ENCODE data around the gene ERBB3. TPM values are rescaled to one million over a fixed set of nuclear protein-coding genes. Genes with fewer than 3 reads are reported as not detected.

The ERBB3 gene
- total RNA-seq, 2 donors from 2014 or later = 1.1 to 3.2 TPM

DNA sequence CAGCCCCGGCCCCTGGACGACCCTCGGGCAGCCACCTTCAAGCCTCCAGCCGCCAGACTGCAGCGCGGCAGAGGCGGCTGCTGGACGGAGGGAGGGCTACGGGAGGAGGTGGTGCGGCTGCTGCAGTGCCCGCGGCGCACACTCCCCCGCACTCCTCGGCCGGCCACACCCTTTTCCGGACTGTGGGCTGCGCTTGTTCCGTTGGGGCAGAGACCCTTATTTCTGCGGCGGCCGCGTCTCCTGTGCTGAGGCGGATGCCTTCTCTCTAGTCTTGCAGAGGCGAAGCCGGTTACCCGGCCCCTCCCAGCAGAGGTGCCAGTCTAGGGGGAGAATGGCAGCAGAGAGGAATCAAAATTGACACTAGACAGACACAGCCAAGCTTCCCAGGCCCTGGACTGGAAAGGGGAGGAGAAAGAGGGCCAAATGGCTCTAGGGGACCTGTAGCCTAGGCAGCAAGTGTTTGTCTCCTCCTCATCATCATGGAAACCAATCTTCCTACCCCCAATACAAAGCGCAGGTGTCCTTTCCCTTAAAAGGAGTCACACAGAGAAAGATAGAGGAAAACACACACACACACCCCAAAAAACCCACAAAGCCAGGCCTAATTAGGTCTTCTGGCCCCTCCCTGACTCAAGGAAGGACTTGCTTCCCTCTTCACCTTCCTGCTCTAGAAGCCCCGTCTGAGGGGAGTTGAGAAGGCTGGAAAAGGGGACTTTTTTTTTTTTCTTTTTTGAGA, 49.4 kb downstream of the ERBB3 start:
- no peaks in the 10 kb centered on the region for H3K9me3 ChIP-seq
- H3K27ac ChIP-seq = peak overlapping the region; percentile 83
- DNase-seq (ENCODE audit: low spot score) (no peak), ATAC-seq (ENCODE audit: insufficient number of reproducible peaks, low FRiP score, low read depth) (no peak)
- H3K4me1 ChIP-seq (ENCODE audit: control insufficient read depth in 1 of 2, low read depth in 2 of 2) = peaks cover 21 to 34% of the 10 kb centered on the region in 2 donors
- peaks cover 31% of the 10 kb centered on the region for H3K36me3 ChIP-seq
- H3K4me3 ChIP-seq = peak overlapping the region; percentile 80
- no peaks in the 10 kb centered on the region for H3K27me3 ChIP-seq (replicated peaks; ENCODE audit: insufficient read depth)
- TF ChIP-seq, protein P1, sequence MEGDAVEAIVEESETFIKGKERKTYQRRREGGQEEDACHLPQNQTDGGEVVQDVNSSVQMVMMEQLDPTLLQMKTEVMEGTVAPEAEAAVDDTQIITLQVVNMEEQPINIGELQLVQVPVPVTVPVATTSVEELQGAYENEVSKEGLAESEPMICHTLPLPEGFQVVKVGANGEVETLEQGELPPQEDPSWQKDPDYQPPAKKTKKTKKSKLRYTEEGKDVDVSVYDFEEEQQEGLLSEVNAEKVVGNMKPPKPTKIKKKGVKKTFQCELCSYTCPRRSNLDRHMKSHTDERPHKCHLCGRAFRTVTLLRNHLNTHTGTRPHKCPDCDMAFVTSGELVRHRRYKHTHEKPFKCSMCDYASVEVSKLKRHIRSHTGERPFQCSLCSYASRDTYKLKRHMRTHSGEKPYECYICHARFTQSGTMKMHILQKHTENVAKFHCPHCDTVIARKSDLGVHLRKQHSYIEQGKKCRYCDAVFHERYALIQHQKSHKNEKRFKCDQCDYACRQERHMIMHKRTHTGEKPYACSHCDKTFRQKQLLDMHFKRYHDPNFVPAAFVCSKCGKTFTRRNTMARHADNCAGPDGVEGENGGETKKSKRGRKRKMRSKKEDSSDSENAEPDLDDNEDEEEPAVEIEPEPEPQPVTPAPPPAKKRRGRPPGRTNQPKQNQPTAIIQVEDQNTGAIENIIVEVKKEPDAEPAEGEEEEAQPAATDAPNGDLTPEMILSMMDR (IDR thresholded peaks at IDR 0.05) = no peak

DNA sequence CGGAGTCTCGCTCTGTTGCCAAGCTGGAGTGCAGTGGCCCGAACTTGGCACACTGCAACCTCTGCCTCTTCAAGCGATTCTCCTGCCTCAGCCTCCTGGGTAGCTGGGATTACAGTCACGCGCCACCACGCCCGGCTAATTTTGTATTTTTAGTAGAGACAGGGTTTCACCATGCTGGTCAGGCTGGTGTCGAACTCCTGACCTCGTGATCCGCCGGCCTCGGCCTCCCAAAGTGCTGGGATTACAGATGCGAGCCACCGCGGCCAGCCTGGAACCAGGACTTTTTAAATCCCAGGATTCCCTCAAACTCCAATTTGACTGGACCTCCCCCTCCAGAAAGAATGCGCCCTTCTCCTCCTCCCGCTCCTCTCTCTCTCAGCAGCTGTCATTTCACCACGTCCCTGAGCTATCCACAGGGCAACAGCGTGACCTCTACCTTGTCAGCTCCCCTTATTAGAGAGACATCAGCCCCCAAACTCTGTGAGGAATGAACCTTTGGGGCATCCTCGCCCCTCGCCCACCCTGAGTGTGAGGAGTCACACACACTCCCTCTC, 50.1 kb downstream of the ERBB3 start:
- Histone ChIP-seq H3K27me3 (replicated peaks; ENCODE audit: insufficient read depth) (no peaks in the 10 kb centered on the region), H3K9me3 (no peaks in the 10 kb centered on the region), H3K27ac (peak overlapping the region; percentile 83), H3K4me3 (peak overlapping the region; percentile 80), H3K4me1 (ENCODE audit: control insufficient read depth in 1 of 2, low read depth in 2 of 2) (peaks cover 21 to 34% of the 10 kb centered on the region in 2 donors), H3K36me3 (peaks cover 38% of the 10 kb centered on the region)
- DNase-seq (ENCODE audit: low spot score) (no peak), ATAC-seq (ENCODE audit: insufficient number of reproducible peaks, low FRiP score, low read depth) (no peak)
- TF ChIP-seq, protein P1 (IDR thresholded peaks at IDR 0.05) = no peak

DNA sequence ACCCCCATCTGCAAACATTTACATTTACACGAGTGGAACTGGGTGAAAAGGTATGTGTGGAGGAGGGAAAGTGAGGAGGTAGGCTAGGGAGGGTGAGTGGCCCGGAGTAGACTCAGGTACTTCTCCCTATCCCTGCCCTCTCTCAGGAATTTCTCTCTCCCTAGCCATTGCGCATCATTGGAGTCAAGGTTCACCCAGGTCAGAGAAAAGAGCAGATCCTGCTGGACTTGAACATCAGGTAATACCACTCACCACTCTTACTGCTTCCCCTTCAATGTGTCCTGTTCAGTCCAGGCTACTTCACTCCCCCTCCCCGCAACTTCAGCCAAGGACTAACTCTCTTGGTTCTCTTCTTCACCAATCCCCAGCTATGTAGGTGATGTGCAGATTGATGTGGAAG, 50.9 kb downstream of the ERBB3 start:
- TF ChIP-seq, protein P1 (IDR thresholded peaks at IDR 0.05) = no peak
- Histone ChIP-seq H3K4me1 (ENCODE audit: control insufficient read depth in 1 of 2, low read depth in 2 of 2) (peaks cover 21 to 31% of the 10 kb centered on the region in 2 donors), H3K4me3 (no peak overlapping the region), H3K27me3 (replicated peaks; ENCODE audit: insufficient read depth) (no peaks in the 10 kb centered on the region), H3K27ac (peak overlapping the region; percentile 83), H3K36me3 (peaks cover 45% of the 10 kb centered on the region), H3K9me3 (no peaks in the 10 kb centered on the region)
- ATAC-seq (ENCODE audit: insufficient number of reproducible peaks, low FRiP score, low read depth) (no peak), DNase-seq (ENCODE audit: low spot score) (no peak)

DNA sequence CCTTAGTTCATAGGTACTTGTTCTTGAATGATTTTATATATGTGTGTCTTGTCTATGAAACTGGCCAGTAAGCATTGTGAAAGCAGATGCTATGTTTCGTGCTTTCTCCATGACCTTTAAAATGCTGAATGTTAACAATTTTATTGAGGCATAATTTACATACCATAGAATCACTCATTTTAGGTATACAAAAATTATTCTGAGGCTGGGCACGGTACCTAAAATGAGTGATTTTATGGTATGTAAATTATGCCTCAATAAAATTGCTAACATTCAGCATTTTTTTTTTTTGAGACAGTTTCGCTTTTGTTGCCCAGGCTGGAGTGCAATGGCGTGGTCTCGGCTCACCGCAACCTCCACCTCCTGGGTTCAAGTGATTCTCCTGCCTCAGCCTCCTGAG, 54.9 kb downstream of the ERBB3 start:
- TF ChIP-seq, protein P1 (IDR thresholded peaks at IDR 0.05) = no peak
- ATAC-seq (ENCODE audit: insufficient number of reproducible peaks, low FRiP score, low read depth) = no peak
- DNase-seq (ENCODE audit: low spot score) = no peak
- peaks cover 72% of the 10 kb centered on the region for H3K36me3 ChIP-seq
- H3K27ac ChIP-seq = no peak overlapping the region
- H3K27me3 ChIP-seq (replicated peaks; ENCODE audit: insufficient read depth) = no peaks in the 10 kb centered on the region
- peaks cover 5 to 8% of the 10 kb centered on the region in 2 donors for H3K4me1 ChIP-seq (ENCODE audit: control insufficient read depth in 1 of 2, low read depth in 2 of 2)
- H3K4me3 ChIP-seq = no peak overlapping the region
- H3K9me3 ChIP-seq = no peaks in the 10 kb centered on the region

DNA sequence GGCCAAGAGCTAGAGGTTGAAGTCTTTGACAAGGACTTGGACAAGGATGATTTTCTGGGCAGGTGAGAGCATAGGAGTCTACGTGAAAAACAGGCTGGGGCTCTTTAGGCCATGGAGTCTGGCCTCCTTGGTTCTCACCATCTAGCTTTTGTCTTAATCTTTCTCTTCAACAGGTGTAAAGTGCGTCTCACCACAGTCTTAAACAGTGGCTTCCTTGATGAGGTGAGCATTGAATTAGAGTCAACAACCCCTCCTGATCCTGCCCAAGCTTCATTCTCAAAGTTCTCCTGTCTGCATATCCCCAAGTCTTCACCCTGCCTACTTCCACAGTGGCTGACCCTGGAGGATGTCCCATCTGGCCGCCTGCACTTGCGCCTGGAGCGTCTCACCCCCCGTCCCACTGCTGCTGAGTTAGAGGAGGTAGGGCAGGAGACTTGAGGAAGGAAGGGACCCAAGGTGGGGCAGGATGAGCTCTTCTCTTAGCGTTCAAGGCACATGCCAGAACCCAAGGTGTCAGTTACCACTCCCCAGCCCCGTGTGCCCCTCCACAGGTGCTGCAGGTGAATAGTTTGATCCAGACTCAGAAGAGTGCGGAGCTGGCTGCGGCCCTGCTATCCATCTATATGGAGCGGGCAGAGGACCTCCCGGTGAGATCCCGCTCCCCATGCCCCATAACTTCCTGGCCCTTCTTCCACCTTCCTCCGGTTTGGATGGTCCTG, 58.0 kb downstream of the ERBB3 start:
- no peak overlapping the region for H3K27ac ChIP-seq
- H3K9me3 ChIP-seq = no peaks in the 10 kb centered on the region
- H3K4me1 ChIP-seq (ENCODE audit: control insufficient read depth in 1 of 2, low read depth in 2 of 2) = no peaks in the 10 kb centered on the region
- TF ChIP-seq, protein P1 (IDR thresholded peaks at IDR 0.05) = no peak
- H3K27me3 ChIP-seq (replicated peaks; ENCODE audit: insufficient read depth) = no peaks in the 10 kb centered on the region
- H3K4me3 ChIP-seq = no peak overlapping the region
- DNase-seq (ENCODE audit: low spot score) (no peak), ATAC-seq (ENCODE audit: insufficient number of reproducible peaks, low FRiP score, low read depth) (no peak)
- peaks cover 75% of the 10 kb centered on the region for H3K36me3 ChIP-seq

All from thoracic aorta (tissue), 2 donors.